DOHH2 (cell line): ENCODE measurements around the gene MSH5.

Experiments used
- CTCF ChIP-seq: fragments of 200-600 bp; sonication (generic); IDR thresholded peaks from one replicate; pipeline ENCODE4 v1.5.1; 2014; ENCODE audit warnings: antibody characterized with exemption, mild to moderate bottlenecking, low read depth, low read length; ENCODE audit not compliant: poor library complexity, severe bottlenecking
- EZH2phosphoT487 ChIP-seq: fragments of 200-600 bp; sonication (generic); IDR thresholded peaks from 2 replicates; pipeline ENCODE4 v1.6.1; 2017; ENCODE audit warnings: borderline replicate concordance, mild to moderate bottlenecking, antibody characterized with exemption, low read length, moderate library complexity, mixed read lengths

- TF ChIP-seq CTCF (no peak), EZH2phosphoT487 (no peak)
Measured at GRCh38 chr6:31770860-31771259, 31.1 kb downstream of the MSH5 start.
